H9 (cell line): Measurements from ENCODE around the gene MFSD1. TPM values are rescaled to one million over a fixed set of nuclear protein-coding genes. Genes with fewer than 3 reads are reported as not detected.

Experiments
- DNase-seq: peaks from one replicate; pipeline ENCODE4 v3.0.0-alpha.2; 2017
- H2AFZ ChIP-seq: one replicate; pipeline ENCODE4 v1.6.1; 2013; ENCODE audit warnings: mild to moderate bottlenecking, low read length, control low read depth, moderate library complexity
- H2AK5ac ChIP-seq: 2 replicates; pipeline ENCODE4 v1.6.1; 2013; ENCODE audit warnings: low read length, control low read depth, mixed read lengths; ENCODE audit not compliant: insufficient read length
- H2BK120ac ChIP-seq: one replicate; pipeline ENCODE4 v1.6.1; 2013; ENCODE audit warnings: low read depth, mild to moderate bottlenecking, low read length, control low read depth, inconsistent platforms; ENCODE audit not compliant: poor library complexity, severe bottlenecking
- H2BK12ac ChIP-seq: 2 replicates; pipeline ENCODE4 v1.6.1; 2013; ENCODE audit warnings: low read length, control low read depth, mixed read lengths, low read depth; ENCODE audit not compliant: insufficient read length
- H2BK15ac ChIP-seq: 2 replicates; pipeline ENCODE4 v1.6.1; 2013; ENCODE audit warnings: low read depth, low read length, control low read depth
- H2BK20ac ChIP-seq: one replicate; pipeline ENCODE4 v1.6.1; 2013; ENCODE audit warnings: low read depth, mild to moderate bottlenecking, low read length, control low read depth, inconsistent platforms; ENCODE audit not compliant: poor library complexity, severe bottlenecking
- H2BK5ac ChIP-seq: 2 replicates; pipeline ENCODE4 v1.6.1; 2013; ENCODE audit warnings: low read length, control low read depth, mixed read lengths; ENCODE audit not compliant: insufficient read length
- H3K14ac ChIP-seq: 2 replicates; pipeline ENCODE4 v1.6.1; 2013; ENCODE audit warnings: low read length, control low read depth; ENCODE audit not compliant: insufficient read depth
- H3K18ac ChIP-seq: 2 replicates; pipeline ENCODE4 v1.6.1; 2013; ENCODE audit warnings: low read depth, mild to moderate bottlenecking, mixed read lengths, low read length, control low read depth; ENCODE audit not compliant: insufficient read length
- H3K23ac ChIP-seq: 2 replicates; pipeline ENCODE4 v1.6.1; 2013; ENCODE audit warnings: low read length, control low read depth, mixed read lengths, low read depth; ENCODE audit not compliant: insufficient read length
- H3K23me2 ChIP-seq: 2 replicates; pipeline ENCODE4 v1.6.1; 2013; ENCODE audit warnings: low read depth, mild to moderate bottlenecking, mixed read lengths, low read length, control low read depth; ENCODE audit not compliant: insufficient read length, poor library complexity, severe bottlenecking
- H3K27ac ChIP-seq: 2 replicates; pipeline ENCODE4 v1.5.1; 2013; ENCODE audit warnings: low read length, control low read depth, mixed read lengths, low read depth; ENCODE audit not compliant: insufficient read length
- H3K27me3 ChIP-seq: 2 replicates; pipeline ENCODE4 v1.6.1; 2013; ENCODE audit warnings: low read length, control low read depth, inconsistent platforms; ENCODE audit not compliant: insufficient read depth
- H3K4ac ChIP-seq: 2 replicates; pipeline ENCODE4 v1.6.1; 2013; ENCODE audit warnings: low read depth, mild to moderate bottlenecking, control low read depth, inconsistent platforms, low read length, moderate library complexity
- H3K4me1 ChIP-seq: 2 replicates; pipeline ENCODE4 v1.6.1; 2013; ENCODE audit warnings: low read length, control low read depth, inconsistent platforms; ENCODE audit not compliant: insufficient read depth
- H3K4me2 ChIP-seq: 2 replicates; pipeline ENCODE4 v1.6.1; 2013; ENCODE audit warnings: low read length, control low read depth, mixed read lengths; ENCODE audit not compliant: insufficient read length, insufficient read depth
- H3K56ac ChIP-seq: 2 replicates; pipeline ENCODE4 v1.6.1; 2013; ENCODE audit warnings: low read depth, mild to moderate bottlenecking, mixed read lengths, low read length, control low read depth; ENCODE audit not compliant: insufficient read length
- H3K79me1 ChIP-seq: 2 replicates; pipeline ENCODE4 v1.6.1; 2013; ENCODE audit warnings: low read depth, mild to moderate bottlenecking, moderate library complexity, low read length, control low read depth, inconsistent platforms; ENCODE audit not compliant: insufficient read depth, poor library complexity, severe bottlenecking
- H3K79me2 ChIP-seq: 2 replicates; pipeline ENCODE4 v1.6.1; 2013; ENCODE audit warnings: low read length, control low read depth, inconsistent platforms; ENCODE audit not compliant: insufficient read depth
- H3K9ac ChIP-seq: 2 replicates; pipeline ENCODE4 v1.6.1; 2013; ENCODE audit warnings: low read length, control low read depth, mixed read lengths; ENCODE audit not compliant: insufficient read length; ENCODE audit errors: extremely low read depth
- H3K9me3 ChIP-seq: one replicate; pipeline ENCODE4 v1.6.1; 2013; ENCODE audit warnings: low read depth, low read length, inconsistent platforms; ENCODE audit not compliant: control insufficient read depth
- H3T11ph ChIP-seq: one replicate; pipeline ENCODE4 v1.6.1; 2013; ENCODE audit warnings: mild to moderate bottlenecking, low read length, control low read depth, inconsistent platforms
- H4K20me1 ChIP-seq: one replicate; pipeline ENCODE4 v1.6.1; 2013; ENCODE audit not compliant: control insufficient read depth, insufficient read length, insufficient read depth
- H4K5ac ChIP-seq: 2 replicates; pipeline ENCODE4 v1.6.1; 2013; ENCODE audit warnings: low read depth, mild to moderate bottlenecking, mixed read lengths, low read length, control low read depth; ENCODE audit not compliant: insufficient read length
- H4K8ac ChIP-seq: replicated peaks from 2 replicates; pipeline ENCODE4 v1.6.1; 2013; ENCODE audit warnings: low read length, control low read depth, mixed read lengths, low read depth; ENCODE audit not compliant: insufficient read length
- H4K91ac ChIP-seq: 2 replicates; pipeline ENCODE4 v1.6.1; 2013; ENCODE audit warnings: low read depth, mild to moderate bottlenecking, moderate library complexity, mixed read lengths, low read length, control low read depth; ENCODE audit not compliant: insufficient read length
- H3K27ac Mint-ChIP-seq, 3 experiments: 2 replicates in 2 of 3; 3 replicates in 1 of 3; pipeline ENCODE4 v1.8.0; 2020 to 2021; ENCODE audit warnings: mixed read lengths in 3 of 3, mild to moderate bottlenecking in 1 of 3, moderate library complexity in 1 of 3
- H3K27me3 Mint-ChIP-seq: 2 replicates; pipeline ENCODE4 v1.8.0; 2021; ENCODE audit warnings: low read depth, mild to moderate bottlenecking, moderate library complexity, mixed read lengths
- H3K36me3 Mint-ChIP-seq, 3 experiments: 2 replicates in 2 of 3; 3 replicates in 1 of 3; pipeline ENCODE4 v1.8.0; 2020 to 2021; ENCODE audit warnings: low read depth in 3 of 3, mixed read lengths in 3 of 3; ENCODE audit not compliant: insufficient read depth in 1 of 3
- H3K4me1 Mint-ChIP-seq, 2 experiments: 2 replicates each; pipeline ENCODE4 v1.8.0; 2020; ENCODE audit warnings: mixed read lengths in 2 of 2
- H3K4me3 Mint-ChIP-seq, 2 experiments: 2 replicates in 1 of 2; 3 replicates in 1 of 2; pipeline ENCODE4 v1.8.0; 2020 to 2021; ENCODE audit warnings: mild to moderate bottlenecking in 2 of 2, mixed read lengths in 2 of 2, moderate library complexity in 1 of 2
- H3K9me3 Mint-ChIP-seq, 2 experiments: 2 replicates in 1 of 2; 3 replicates in 1 of 2; pipeline ENCODE4 v1.8.0; 2020; ENCODE audit warnings: mild to moderate bottlenecking in 2 of 2, mixed read lengths in 2 of 2, moderate library complexity in 1 of 2
- CTCF ChIP-seq: fragments of 200-600 bp; sonication (generic); conservative IDR thresholded peaks from 3 replicates; pipeline ENCODE4 v1.8.0; 2021; ENCODE audit warnings: antibody characterized with exemption, mild to moderate bottlenecking
- WGBS: extraction: QIAGEN DNeasy Blood & Tissue Kit; methylation state at CpG from one replicate; pipeline ENCODE4 v1.1.7; 2013; ENCODE audit warnings: missing lambda C conversion rate, low lambda C conversion rate, mixed read lengths; ENCODE audit not compliant: insufficient read length; ENCODE audit errors: extremely low coverage; 5-methylcytosine and 5-hydroxymethylcytosine counted together
- total RNA-seq: library from RNA; stranded (reverse); gene quantifications from 2 replicates; pipeline ENCODE4 v1.2.1, GENCODE V29; 2021

MFSD1 gene
- total RNA-seq, 1 experiment from 2014 or later = 9.5 TPM

- Histone ChIP-seq H3T11ph (no peak overlapping the region), H4K20me1 (no peaks in the 10 kb centered on the region), H3K4me1 (no peaks in the 10 kb centered on the region), H3K9me3 (no peaks in the 10 kb centered on the region), H2BK15ac (no peak overlapping the region), H3K14ac (no peak overlapping the region), H3K4ac (no peak overlapping the region), H3K27me3 (no peaks in the 10 kb centered on the region), H2BK5ac (no peak overlapping the region), H4K91ac (no peak overlapping the region), H3K79me1 (no peaks in the 10 kb centered on the region), H2AFZ (no peak overlapping the region), H3K4me2 (no peak overlapping the region), H3K56ac (no peak overlapping the region), H3K23me2 (no peaks in the 10 kb centered on the region), H2BK20ac (no peak overlapping the region), H3K18ac (no peak overlapping the region), H4K5ac (no peak overlapping the region), H3K79me2 (no peaks in the 10 kb centered on the region), H3K9ac (no peak overlapping the region), H3K27ac (no peak overlapping the region), H2BK120ac (no peak overlapping the region), H4K8ac (no peak overlapping the region), H2AK5ac (no peak overlapping the region), H3K23ac (no peak overlapping the region), H2BK12ac (no peak overlapping the region)
- no peaks in the 10 kb centered on the region for H3K36me3 Mint-ChIP-seq
- no peaks in the 10 kb centered on the region for H3K9me3 Mint-ChIP-seq
- peaks cover 6% of the 10 kb centered on the region for H3K27me3 Mint-ChIP-seq
- TF ChIP-seq CTCF = peak; percentile 48; the same call in 2 of the 3 replicates
- no peak overlapping the region for H3K27ac Mint-ChIP-seq
- WGBS = no CpG with 5 or more reads among the region's 1 CpG
- DNase-seq = no peak
- H3K4me3 Mint-ChIP-seq = no peak overlapping the region
- H3K4me1 Mint-ChIP-seq = peaks cover 4 to 5% of the 10 kb centered on the region in 2 experiments; a peak in 3 of 4 replicates
These were observed 12.3 kb upstream of the MFSD1 start for GRCh38 chr3:158789592-158789991.
